Hematopoietic multipotent progenitor cell treated with erythropoietin and hydrocortisone succinate and interleukin-3 and kit ligand, for 15 days (in vitro differentiated cells): ENCODE results near the gene RASSF6.
A peak's percentile ranks its signal among the peaks of the same experiment; 100 is the strongest.
"Not testable (repeated sequence)": the region's sequence is repeated elsewhere in the genome, so short reads cannot be mapped to it uniquely, and the experiment has no call there.

ENCODE experiments used
- DNase-seq: peaks from one replicate; pipeline ENCODE4 v3.0.0-alpha.2; 2015; ENCODE audit warnings: low spot score

The RASSF6 gene, protein sequence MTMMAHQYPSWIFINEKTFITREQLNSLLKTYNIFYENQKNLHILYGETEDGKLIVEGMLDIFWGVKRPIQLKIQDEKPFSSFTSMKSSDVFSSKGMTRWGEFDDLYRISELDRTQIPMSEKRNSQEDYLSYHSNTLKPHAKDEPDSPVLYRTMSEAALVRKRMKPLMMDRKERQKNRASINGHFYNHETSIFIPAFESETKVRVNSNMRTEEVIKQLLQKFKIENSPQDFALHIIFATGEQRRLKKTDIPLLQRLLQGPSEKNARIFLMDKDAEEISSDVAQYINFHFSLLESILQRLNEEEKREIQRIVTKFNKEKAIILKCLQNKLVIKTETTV

DNA sequence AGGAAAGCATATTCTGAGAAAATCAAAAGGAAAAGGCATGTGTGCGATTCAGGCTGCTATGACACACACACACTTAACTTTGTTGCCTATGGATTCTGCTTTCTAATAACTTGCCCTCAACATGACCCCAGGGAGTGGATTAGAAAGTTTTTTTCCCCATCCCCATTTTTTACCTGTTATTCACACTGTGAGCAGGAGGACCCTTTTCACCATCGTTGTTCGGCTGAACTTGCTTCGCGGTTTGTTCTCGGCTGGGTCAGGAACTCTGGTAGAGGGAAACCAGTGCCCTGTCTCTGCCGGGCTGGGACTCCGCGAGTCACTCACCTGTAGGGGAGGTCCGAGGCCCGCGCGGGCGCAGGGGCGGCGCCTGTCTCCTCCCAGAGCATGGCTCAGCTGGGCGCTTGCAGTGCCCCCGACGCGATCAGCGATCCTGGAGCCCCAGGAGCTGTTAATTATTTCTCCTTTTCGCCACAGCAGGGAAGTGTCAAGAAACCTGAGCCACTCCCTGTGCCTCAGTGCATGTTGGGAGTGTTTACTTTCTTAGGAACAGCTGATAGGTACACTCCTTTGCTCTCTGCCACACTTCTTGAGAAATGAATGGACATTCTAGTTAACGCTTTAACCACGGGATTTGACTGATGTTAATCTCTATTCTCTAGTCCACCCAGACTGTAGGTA is at the start of gene RASSF6:
Gene RASSF6 (minus strand): TSS at position 322 of the 678 bp plus-strand sequence. CDS start 8,641 bp downstream, outside the sequence.
- DNase-seq = no peak

DNA sequence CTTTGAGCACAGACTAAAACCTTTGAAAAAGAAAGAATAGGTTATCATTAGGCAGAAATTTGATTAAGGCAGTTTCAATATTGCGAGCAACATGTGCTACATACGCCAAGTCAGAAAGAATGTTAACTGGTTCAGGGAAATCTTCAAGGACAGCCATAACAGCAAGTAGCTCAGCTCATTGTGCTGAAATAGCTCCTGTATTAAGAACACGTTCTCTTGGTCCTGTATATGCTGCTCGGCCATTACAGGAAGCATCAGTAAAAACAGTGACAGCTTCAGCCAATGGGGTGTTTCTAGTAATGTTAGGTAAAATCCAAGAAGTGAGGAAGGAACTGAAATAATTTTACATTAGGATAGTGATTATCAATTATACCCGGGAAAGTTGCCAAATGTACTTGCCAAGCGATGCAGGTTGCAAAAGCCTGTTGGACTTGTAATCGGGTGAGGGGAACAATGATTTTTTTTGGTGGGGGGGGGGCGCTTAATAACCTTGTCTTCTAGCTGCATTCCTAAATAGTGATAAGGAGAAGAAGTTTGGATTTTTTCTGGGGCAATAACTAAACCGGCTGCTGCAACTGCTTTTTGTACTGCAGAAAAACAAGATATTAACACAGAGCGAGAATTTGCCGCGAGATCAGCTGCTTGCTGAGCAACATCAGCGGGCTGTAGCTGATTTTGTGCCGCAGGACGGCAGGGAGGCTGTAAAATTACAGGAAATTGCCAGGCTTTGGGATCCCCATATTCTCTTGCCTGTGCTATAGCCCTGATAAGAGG is 49.4 kb upstream of the RASSF6 start:
- DNase-seq = no peak

DNA sequence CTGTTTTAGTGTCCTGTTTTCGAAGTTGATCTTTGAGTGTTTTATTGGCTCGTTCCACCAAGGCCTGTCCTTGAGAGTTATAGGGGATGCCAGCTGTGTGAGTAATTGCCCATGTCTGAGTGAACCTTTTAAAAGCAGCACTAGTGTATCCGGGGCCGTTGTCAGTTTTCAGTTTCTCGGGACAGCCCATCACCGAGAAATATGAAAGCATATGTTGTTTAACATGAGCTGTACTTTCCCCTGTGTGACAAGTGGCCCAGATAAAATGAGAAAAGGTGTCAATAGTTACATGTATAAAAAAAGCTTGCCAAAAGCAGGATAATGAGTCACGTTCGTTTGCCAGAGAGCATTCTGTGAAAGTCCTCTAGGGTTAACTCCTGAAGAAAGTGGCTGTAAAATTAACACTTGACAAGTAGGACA is 48.6 kb upstream of the RASSF6 start:
- no peak for DNase-seq

DNA sequence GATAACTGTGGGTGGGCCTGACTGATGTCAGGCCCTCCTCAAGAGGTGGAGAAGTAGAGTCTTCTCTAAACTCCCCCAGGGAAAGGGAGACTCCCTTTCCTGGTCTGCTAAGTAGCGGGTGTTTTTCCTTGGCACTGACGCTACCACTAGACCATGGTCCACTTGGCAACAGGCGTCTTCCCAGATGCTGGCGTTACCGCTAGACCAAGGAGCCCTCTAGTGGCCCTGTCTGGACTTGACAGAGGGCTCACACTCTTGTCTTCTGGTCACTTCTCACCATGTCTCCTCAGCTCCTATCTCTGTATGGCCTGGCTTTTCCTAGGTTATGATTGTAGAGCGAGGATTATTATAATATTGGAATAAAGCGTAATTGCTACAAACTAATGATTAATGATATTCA is 45.7 kb upstream of the RASSF6 start:
- DNase-seq = not testable (repeated sequence)

DNA sequence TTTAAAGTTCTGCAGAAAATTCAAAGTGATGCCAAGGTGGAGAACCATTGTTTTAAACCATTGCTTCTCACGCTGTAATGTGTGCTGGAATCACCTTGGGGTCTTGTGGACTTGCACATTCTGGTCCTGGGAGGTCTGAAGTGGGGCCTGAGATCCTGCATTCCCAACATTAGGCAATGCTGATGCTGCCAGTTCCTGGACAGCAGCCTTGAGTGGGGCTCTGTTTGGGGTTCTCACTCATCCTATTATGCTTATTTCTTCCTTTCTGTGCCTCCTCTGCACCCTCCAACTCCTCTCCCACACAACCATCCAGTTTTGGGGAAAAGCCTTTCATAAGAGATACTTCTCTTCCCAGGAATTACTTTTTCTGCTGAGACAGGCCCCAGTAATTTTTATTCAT is 44.2 kb upstream of the RASSF6 start:
- DNase-seq = no peak

DNA sequence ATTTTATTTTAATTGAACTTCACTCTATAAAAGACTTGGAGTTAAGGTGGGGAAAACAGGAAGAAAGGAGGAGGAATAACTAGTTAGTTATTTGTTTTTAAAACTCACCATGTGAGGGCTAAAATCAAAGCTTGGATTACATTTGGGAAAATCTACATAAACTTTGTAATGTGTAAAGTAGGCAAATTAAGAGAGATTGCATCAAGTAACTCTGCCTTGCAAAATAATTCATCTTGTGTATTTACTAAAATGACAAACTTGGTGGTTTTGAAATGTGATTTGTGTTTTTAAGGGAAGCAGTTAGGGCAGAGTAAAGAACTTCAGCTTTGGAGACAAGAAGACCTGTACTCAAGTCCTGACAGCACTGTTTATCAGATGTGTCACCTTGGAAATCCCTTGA is 43.3 kb upstream of the RASSF6 start:
- DNase-seq = no peak

DNA sequence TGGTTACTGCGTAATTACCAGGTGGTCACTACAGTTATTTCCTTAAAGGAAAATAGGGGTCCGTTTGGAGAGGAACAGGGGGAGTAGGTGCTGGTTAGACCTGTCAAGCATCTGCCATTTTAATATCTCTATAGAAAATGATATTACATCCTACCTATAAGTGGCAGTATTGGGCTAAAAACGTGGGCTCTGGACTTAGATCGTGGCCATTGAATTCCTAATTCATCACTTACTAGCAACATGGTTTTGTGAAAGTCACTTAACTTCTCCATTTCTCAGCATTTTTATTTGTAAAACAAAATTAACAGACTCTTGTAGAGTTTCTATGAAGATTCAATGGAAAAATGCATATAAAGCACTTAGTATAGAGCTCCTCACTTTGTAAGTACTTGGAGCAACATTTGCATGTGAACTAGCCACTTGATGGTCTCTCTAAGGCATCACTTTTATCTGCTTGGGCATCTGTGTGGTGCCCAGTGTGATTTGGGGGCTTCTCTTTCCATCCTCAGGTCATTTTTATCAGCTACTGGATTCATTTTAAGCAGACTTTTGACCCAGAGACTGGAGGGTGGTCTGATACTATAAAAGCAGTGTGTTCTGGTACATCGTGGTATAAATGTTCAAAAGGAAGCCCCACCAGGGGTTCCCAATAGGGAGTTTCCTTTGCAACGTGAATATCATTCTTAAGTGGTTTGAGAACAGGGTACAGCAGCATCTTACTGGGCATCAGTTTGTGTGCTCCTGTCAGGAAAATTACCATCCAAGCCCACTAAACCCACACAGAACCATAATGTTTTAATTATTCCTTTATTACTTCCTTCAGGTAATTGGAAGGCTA is 42.7 kb upstream of the RASSF6 start:
- DNase-seq = peak; percentile 3

DNA sequence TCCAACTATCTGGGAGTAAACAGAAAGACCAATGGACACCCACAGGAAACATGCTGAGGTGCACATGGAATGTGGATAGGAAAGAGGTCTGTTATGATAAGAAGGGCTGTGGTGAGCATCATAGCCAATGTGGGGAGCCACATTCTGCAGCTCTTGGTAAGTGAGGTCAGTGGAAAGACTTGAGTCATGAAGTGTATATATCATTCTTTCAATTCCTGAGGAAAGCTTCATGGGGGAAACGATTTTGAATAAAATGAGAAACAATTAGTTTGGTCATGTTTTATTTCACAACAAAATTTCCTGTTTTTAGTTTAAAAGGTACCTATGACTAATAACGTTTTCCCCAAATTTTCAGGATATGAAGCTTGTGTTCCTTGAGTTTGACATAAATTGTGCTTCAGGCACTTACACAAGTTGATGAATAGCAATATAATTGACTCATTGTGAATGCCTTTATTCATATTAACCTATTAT is 41.4 kb upstream of the RASSF6 start:
- DNase-seq = no peak

DNA sequence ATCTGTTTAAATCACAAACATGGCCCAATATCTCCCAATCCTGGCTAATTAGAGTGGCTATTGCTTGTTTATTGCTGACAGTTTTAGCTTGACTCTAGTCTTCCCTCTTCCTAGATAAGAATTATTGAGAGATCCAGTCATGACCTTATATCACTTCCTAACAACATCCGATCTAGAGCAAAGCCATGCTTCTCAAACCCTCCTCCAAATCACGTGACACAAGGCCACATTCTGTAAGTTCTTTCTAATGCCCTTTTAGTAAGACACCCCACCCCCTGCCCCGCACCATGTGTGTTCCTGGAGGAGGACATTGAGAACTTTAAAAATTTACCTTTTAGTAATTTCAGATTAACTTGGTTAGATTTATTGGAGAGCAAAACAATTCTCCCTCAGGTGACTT is 40.6 kb upstream of the RASSF6 start:
- no peak for DNase-seq

DNA sequence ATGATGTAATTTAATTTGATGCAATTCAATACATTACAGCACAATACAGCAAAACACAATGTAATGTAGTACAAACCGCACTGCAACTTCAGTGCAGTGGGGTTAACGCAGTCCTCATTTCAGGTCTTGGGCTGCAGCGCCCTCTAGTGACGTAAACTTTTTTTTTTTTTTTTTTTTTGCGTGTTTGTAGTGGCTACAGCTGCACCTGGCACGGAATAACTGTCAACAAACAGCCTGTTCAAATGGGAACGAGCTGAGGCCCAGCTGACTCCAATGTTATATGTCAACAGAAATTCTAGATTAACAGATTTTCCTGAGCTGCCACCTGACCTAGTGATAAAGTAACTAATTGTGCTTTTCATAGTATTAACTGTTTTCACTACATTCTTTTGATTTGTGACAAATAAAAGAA is 33.5 kb upstream of the RASSF6 start:
- DNase-seq = peak; percentile 43

DNA sequence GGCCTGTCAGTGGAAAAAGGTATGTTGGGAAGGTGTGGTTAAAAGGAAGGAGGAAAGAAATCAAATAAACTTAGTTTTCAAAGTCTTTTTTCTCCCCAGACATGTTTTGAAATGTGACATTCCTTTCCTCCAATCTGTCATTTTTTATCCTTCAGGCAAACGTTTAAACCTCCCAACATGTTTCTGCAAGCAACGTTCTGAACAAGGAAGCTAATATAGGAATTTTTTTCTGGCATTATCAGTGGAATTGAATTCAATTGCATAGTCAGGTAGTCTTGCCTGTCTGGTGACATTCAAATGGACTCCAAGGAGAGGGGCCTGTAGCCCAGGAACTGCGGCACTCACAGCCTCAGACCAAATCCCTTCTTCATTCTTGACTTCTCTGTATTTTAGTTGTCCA is 30.0 kb upstream of the RASSF6 start:
- DNase-seq = no peak

DNA sequence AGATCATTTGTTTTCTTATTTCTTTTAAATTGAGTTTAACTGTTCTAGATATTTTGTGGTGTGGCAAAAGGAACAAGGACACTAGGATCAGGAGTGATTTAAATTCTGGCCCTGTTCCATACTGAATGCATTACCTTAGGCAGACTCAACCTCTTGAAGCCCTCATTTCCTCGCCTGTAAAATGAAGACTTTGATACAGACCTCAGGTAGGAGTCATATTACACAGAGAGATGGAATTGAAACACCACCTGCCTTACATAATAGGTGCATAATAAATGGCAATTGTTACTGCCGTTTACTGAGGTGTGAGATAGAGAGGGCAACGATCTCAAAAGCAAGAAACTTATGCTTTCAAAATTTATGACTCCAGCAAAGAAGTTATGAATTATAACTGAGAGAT is 28.2 kb upstream of the RASSF6 start:
- no peak for DNase-seq

DNA sequence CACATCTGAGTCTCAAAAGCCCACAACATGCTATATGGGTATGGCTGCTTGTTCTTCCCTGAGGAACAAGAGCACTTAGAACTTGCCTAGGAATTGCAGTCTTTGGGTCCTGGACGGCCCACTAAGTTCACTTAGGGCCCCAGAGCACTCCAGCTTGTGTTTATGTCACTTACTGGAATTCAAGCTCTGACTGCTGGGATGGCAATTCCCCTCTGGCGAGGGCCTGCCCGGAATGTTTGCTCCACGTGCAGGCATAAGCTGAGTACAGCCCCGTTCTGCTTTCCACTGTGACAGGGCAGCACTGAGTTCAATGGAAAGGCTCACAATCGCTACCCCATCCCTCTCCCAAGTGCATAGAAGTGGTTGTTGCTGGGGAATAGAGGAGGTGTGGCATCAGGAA is 25.9 kb upstream of the RASSF6 start:
- DNase-seq = no peak

DNA sequence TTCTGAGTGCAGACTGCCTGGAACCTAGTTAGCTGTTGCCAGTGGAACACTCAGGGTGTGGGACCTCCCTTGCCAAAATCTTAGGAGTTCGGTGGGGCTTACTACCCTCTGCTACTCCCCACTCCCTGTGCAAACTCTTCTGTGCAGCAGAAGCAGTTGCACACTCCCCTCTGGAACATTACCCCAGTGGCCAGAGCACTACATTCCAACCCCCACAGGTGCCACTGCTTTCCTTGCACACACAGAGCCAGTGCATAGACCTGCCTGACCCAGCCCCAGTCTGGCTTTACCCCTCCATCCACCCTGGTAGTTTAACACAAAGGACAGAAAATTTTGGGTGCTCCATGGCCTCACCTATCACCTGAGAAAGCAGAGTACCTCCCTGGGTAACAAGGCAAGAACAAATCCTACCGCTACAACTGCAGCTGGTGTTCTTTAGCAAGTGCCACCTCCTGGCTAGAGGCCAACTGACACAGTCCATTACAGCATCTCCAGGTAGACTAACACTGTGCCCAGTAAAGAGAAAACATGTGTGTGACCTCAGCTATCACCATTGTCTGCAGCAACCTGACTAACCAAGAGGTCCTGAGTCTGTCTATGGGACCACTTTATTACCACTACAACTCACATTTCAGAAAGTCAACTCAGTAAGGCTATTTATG is 11.5 kb upstream of the RASSF6 start:
- DNase-seq = no peak

DNA sequence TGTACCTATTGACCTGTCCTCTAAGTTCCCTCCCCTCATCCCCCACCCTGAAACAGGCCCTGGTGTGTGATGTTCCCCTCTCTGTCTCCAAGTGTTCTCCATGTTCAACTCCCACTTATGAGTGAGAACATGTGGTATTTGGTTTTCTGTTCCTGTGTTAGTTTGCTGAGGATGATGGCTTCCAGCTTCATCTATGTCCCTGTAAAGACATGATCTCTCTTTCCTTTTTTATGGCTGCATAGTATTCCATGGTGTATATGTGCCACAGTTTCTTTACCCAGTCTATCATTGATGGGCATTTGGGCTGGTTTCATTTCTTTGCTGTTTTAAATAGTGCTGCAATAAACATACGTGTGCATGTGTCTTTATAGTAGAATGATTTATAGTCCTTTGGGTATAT is 8.6 kb upstream of the RASSF6 start:
- not testable (repeated sequence) for DNase-seq

DNA sequence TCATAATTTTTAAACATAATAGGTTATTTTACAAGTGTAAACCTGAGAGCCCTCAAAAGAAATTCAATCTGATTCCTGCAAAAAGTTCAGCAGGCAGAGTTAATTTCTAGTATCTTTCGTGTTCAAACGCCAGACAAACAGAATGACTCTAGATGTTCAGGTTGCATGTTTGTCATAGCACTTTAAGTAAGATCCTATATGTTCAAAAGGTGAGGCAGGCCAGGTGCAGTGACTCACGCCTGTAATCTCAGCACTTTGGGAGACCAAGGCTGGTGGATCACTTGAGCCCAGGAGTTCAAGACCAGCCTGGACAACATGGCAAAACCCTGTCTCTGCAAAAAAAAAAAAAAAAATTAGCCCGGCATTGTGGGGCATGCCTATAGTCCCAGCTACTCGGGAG is 1.1 kb upstream of the RASSF6 start:
- DNase-seq = no peak

DNA sequence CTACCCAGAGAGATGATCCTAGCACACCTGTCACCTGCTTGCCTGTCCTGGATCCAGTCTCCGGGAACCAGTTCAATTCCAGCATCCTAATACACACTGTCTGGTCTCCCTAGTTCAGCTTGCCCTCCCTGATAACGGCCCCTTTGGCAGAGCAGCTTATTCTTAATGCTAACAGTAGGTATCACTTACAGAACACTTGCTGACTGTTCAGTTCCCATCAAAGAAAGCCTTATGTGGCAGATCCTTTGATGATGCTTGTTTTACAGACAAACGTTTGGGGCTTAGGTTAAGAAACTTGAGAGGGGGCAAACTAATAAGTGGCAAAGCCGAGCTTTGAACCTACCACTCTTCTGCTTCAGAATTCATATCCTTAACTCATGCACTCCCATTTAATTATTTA is 890 bp downstream of the RASSF6 start:
- no peak for DNase-seq

DNA sequence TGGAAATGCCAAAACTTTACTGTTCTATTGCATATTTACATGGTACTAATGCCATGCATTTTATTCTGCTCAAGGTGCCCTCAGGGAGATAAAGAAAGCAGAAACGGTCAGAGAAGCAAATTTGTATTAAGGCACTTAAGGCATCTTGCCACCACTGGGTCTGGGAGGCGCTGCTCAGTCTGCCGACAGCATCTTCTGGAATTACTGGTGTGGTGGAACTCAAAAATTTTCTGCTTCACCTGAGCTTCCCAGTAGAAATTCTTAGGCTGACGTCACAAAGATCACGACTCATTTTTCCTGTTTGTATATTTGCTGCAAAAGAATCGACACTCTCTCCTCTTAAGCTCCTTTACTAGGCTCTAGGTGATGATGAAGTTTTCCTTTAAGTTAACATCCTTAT is 3.0 kb downstream of the RASSF6 start:
- no peak for DNase-seq

DNA sequence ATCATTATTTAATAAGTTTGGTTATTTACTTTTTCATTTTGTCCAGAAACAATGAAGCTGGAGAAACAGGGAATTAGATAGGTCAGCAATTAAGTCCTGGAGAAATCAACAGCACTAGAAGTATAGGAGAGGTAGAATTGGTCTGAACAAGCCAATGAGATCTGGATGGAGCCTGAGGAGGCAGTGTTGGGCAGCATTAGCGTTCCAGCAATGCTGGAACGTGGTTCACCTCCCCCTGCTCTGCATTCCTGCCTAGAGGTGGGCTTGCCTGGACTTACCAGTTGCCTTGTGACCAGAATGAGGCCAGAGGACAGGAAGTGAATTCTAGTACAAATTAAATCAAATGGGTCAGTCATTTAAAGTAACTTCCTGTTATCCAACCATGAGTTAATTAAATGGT is 4.6 kb downstream of the RASSF6 start:
- DNase-seq = no peak

DNA sequence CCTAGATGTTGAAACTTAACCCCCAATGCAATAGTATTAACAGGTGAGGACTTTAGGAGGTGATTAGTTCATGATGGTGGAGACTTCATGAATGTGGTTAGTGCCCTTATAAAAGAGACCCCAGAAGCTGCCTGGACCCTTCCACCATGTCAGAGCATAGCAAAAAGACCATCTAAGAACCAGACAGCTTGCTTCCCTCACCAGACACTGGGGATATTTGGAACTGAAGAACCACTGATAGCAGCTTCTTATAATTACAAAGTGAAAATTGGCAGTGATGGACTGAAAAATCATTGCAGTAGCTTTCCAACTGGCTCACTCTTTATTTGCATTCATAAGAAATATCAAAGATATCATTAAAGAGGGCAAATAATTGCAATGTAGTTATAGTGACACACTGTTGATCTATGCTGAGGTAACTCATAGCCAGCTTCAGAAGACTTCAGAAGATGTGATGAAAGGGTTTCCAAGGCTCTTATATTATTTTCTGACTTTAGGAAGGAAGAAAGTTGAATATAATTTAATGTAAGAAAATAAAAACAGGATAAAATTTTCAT is 5.8 kb downstream of the RASSF6 start:
- DNase-seq = no peak

DNA sequence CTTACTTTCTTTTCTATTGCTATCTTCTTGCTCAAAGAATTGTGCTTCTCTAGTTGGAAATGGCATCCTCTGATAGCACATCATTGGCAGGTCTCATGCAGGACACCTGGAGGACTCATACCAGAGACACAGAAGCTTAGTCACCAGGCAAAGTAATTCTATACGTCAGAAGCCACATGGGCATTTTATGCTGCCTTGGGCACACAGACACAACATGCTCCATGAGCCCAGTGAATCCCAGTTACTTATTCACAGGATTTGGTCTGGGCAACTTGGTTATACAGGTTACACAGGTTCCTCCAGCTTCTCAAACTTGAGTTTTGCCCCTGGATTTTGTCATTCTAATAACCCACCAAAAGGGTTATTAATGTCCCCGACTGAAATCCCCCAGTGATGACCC is 7.1 kb downstream of the RASSF6 start:
- DNase-seq = no peak
